Activated CD8-positive, alpha-beta memory T cell treated with anti-CD3 and anti-CD28 coated beads for 24 hours (primary cell): ENCODE measurements around the gene SYNE2.

Experiments used
- DNase-seq: peaks from one replicate; pipeline ENCODE4 v3.0.0-alpha.2; 2020

Gene SYNE2

DNA sequence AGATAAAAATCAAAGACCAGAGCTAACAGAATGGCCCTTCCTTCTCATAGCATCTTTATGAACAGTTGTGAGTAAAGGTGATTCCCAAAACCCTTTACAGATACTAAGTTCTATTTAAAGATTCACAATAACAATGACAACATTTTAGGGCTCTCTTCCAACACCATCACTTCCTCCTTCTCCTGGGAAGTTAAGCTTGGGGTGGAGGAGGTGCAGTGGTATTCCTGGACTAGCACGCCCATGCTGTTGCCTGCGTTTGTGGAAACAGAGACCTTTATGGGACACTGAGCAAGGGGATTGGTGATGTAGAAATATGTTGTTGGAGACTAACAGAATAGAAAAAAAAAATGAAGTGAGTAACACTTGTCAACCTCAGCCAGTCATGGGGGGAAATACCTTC, 22.5 kb downstream of the SYNE2 start:
- DNase-seq: no peak

DNA sequence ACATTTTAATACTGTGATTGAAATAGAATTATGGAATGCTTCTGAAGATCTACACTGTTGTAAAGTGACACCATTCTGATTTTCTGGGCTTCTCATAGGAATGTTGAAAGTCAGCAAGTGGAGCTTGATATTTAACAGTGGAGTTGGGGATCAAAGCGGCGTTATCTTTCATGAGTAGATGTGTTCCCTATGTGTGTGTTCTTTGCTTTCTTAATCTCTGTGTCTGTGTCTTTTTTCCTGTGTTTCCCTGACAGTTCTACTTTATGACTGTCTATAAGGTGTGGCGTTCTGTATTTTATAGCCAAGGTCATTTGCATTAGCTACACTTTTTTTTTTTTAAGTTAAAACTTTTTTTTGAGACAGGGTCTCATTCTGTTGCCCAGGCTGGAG, 24.7 kb downstream of the SYNE2 start:
- DNase-seq: no peak

DNA sequence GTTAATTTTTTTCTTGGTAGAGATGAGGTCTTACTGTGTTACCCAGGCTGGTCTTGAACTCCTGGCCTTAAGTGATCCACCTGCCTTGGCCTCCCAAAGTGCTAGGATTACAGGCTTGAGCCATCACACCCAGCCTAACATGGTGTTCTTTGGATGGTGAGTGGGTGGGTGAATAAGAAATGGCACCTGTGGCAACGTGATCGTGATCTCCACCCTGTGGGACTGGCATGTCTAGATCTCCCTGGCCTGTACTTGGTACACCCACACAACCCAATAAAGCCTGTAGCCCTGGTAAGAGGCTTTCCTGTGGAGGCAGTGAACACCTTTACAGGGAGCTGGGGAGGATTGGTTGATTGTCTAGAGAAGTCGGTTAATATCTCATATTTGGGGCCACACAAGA, 25.2 kb downstream of the SYNE2 start:
- no peak for DNase-seq

DNA sequence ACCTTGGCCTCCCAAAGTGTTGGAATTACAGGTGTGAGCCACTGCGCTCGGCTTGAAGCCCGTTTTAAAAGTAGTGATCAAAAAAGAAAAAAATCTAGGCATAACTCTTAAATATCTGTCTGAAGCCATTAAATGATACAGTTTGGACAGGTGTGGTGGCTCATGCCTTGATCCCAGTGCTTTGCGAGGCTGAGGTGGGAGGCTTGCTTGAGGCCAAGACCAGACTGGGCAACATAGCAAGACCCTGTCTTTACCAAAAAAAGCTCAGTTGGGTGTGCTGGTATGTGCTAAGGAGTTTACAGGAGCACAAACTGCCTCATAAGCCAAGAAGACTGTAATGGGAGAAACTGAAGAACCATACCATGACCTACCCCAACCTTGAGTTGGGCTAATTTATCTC, 26.0 kb downstream of the SYNE2 start:
- no peak for DNase-seq

DNA sequence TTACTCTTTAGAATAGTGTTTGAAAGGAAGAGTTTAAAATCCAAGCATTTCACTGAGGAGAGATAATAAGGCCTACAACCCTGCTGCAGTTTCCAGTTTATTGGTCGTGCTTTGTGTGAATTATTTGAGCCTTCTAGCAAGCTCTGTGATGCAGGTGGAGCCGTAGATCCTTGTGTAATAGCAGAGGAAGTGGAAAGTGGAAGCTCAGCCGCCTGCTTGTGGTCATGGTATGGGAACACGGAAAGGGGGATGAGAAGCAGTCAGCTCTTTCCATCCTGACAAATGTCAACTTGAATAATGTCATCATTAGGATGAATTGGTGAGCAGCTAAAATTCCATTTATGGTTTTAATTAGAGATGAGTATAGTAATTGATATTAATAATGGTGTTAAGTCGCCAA, 29.1 kb downstream of the SYNE2 start:
- no peak for DNase-seq

DNA sequence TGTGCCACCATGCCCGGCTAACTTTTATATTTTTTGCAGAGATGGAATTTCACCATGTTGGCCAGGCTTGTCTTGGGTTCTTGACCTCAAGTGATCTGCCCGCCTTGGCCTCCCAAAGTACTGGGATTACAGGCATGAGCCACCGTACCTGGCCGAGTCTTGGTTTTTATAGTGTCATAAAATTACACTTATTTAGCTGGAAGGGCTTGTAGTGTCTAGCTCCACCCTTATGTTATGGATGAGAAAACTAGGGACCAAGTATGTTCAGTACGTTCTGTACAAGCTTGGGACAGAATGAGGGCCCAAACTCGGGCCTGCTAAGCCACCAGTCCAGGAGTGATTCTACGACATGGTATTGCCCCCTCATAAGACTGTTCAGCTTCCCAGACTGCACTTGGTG, 35.1 kb downstream of the SYNE2 start:
- DNase-seq: no peak

DNA sequence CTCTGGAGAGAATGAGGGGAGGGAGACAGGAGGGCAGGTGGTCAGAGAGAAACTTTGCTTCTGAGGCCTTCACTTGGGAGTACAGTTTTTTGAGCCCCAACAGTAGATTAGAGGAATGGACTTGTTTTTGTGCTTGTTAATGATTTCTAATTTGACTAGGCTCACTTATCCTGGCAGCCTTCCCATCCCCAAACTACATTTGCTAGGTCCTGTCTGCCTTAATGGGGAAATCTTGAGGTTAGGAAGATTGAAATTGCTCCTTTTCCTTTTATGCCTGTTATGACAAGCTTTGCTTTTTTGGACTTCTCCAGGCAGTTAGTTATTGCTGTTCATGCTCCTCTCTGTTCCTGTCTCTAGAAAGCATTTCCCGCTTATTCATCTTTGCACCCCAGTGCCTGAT, 37.7 kb downstream of the SYNE2 start:
- no peak for DNase-seq

DNA sequence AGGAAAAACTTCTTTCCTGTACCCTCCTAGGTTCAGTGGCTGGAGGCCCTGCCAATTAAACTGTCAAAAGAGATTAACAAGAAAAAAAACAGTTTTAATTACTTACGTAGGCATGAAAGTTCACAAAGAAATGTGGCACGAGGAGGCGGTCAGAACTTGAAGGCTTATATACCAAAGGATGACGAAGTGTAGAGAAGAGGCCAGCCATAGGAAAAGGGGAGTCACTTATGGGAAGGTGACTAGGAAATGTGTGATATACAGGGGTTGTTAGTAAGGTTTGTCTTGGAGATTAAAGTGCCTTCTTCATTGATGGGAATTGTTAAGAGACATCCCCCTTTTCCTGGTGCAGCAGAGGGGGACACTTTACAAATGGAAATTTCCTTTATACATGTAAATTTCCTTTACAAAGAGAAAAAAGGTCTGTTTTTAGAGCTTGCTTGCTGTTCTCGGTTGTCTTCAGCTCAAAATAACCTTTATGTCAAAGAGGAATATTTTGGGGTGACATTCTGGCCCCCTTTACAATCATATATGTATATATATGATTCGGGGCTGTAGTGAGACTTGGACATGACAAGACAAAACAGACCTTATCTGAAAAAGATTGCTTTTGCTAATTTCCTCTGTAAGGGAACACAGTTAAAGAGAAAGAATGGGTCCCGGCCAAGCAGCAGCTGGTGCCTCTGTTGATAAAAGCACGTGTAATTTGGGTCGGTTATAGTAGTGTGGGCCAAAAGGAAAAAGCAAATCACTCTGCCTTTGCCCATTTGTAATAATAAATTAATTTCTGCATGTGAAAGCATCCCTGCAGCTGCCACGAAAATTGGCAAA, 38.6 kb downstream of the SYNE2 start:
- no peak for DNase-seq

DNA sequence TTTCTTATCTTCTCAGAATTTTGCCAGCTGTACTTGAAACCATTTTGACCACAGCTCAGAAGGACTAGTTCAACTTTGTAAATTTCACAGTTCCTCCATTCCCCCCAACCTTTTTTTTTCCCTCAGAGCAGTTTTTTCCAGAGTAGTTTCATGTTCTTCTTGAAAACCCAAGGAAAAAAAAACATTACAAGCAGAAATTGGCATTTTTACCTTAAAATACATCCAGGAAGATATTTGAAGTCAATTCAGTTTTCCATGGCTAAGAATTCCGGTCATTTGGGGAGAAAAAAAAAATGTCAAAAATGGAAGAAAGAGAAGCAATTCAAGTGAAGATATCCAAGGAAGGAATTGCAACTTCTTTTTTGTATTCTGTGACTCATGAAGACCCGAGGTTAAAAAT, 39.5 kb downstream of the SYNE2 start:
- DNase-seq: no peak

DNA sequence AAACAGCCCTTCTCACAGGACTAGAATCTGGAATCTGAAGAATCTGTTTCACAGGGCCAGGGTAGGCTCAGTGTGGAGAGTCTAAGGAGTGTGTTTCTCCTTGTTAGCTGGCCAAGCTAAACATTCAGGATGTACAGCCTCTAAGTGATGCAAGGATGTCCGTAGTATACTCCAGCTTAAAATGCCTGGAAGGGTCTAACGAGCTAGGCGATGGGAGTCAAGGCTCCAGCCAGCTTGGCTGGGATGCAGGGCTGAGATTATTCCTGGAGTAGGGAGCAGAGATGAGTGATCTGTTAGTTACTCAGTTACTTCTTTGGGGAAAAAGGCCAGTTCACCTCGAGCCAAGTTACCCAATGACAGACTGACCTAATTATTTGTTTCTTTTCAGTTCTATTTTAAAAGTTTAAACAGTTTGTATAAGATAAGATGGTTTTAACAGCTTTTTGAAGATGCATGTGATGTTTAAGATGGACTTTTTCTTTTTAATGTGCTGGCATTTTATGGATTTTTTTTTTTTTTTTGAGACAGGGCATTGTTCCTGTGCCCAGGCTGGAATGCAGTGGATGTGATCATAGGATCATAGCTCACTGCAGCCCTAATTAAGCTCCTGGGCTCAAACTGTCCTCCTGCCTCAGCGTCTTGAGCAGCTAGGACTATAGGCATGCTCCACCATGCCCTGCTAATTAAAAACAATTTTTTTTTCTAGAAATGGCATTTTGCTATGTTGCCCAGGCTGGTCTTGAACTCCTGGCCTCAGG, 41.1 kb downstream of the SYNE2 start:
- DNase-seq: no peak

DNA sequence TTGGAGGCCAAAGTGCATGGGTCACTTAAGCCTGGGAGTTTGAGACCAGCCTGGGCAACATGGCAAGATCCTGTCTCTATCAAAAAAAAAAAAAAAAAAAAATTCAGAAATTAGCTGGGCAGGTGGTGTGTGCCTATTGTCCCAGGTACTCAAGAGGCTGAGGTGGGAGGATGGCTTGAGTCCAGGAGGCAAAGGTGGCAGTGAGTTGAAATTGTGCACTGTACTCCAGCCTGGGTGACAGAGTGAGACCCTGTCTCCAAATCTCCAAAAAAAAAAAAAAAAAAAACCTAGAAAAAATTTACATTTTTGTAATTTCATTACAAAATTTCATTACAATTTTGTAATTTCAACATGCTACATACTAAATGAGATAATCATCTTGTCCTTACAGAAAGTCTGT, 42.7 kb downstream of the SYNE2 start:
- no peak for DNase-seq

DNA sequence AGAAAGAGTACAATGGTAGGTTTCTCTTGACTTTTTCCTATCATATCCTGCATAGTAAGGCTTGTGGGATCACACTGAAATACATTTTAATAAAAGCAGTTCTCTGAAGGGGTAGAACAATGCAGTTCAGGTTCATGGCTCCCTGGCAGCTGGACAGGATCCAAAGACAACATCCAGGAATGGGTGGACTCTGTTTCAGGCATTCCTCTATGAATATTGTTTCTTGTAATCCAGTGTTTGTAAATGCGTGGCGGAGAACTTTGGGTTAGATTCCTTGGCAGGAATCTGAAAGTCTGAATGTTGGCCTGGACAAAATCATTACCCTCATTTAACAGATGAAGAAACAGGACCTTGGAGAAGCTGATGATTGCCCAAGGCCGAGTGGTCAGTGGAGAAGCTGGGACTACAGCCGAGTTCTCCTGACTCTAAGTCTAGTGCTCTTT, 43.5 kb downstream of the SYNE2 start:
- no peak for DNase-seq

DNA sequence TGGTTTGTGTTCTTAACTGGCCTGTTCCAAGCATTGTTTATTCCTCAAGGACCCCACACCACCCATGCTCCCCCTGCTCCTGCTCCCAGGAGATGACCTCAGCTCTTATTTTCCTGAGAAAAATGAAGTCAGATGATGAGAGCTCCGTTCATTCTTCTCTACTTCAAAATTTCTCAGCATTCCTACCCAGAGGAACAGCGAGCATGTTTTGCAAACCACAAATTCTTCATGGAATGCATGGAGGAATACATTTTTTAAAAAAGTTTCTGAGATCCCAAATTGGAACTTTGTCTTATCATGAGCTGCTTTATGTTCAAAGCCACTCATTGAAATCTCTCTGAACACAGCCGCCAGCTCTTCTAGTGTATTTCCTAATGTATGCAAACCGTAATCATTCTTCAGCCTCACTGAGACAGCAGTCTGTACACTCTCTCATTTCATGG, 44.9 kb downstream of the SYNE2 start:
- DNase-seq: no peak

DNA sequence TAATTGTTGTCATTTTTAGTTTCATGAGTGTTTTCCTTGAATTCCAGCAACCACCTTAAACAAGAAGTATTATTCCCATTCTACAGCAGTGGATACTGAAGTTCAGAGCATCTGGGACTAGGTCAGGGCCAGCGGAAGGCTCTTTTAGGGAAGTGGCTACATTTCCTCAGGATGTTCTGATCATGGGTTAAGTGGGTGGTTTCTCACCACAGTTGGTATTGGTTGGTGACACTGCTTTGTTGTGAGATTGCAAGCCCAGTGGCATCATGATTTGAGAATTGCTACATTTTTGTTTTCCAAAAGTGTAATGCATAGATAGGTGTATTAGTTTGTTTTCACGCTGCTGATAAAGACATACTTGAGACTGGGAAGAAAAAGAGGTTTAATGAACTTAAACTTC, 47.1 kb downstream of the SYNE2 start:
- DNase-seq: no peak

DNA sequence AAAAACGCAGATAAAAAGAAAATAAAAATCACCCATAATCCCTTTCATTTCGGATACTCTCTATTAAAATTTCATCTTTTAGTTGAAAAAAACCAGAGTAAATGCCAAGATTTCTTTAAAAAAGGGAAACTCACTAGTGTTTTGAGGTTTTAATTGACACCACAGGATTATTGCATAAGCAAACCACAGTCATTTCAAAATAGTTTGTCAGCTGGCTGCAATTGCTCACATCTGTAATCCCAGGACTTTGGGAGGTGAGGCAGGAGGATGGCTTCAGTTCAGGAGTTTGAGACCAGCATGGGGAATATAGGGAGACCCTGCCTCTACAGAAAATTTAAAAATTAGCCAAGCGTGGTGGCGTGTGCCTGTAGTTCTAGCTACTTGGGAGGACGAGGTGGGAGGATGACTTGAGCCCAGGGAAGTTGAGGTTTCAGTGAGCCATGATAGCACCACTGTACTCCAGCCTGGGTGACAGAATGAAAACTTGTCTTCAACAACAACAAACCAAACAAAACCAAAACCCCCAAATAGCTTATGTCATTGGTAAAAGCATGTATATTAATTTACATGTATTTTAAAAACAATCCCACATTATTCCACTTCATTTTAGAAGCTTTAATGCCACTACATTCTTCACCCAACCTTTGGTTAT, 48.8 kb downstream of the SYNE2 start:
- DNase-seq: no peak

DNA sequence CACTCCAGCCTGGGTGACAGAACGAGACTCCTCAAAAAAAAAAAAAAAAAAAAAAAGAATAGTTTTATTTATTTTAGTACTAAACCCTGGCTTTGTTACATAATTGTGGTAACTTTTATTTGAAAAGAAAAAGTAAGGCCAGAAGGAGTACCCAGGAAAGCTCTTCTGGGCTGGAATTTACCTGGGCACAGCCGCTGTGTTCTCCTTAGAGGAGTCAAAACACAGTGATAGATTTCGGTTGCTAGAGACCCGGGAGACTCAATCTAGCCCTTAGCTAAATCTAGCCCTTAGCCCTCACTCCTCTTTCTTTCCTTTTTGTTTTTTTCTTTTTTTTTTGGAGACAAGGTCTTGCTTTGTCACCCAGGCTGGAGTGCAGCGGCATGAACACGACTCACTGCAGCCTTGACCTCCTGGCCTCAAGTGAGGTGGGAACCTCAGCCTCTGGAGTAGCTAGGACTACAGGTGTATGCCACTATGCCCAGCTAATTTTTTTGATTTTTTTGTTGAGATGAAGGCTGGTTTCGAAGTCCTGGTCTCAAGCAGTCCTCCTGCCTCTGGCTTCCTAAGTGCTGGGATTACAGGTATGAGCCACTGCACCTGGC, 49.7 kb downstream of the SYNE2 start:
- no peak for DNase-seq

DNA sequence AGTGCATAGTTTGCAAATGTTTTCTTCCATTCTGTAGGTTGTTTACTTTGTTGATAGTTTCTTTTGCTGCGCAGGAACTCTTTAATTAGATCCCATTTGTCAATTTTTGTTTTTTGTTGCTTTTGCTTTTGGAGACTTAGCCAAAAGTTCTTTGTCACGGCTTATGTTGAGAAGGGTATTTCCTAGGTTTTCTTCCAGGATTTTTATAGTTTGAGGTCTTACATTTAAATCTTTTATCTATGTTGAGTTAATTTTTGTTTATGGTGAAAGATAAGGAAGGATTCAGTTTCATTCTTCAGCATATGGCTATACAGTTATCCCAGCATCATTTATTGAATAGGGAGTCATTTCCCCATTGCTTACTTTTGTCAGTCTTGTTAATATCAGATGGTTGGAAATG, 51.9 kb downstream of the SYNE2 start:
- no peak for DNase-seq

DNA sequence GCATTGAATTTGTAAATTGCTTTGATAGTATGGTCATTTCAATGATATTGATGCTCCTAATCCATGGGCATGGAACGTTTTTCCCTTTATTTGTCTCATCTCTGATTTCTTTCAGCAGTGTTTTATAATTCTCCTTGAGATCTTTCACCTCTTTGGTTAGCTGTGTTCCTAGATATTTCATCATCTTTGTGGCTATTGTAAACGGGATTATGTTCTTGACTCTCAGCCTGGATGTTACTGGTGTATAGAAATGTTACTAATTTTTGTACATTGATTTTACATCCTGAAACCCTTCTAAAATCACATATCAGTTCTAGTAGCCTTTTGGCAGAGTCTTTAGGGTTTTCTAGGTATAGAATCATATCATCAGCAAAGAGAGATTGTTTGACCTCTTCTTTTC, 52.6 kb downstream of the SYNE2 start:
- DNase-seq: no peak

DNA sequence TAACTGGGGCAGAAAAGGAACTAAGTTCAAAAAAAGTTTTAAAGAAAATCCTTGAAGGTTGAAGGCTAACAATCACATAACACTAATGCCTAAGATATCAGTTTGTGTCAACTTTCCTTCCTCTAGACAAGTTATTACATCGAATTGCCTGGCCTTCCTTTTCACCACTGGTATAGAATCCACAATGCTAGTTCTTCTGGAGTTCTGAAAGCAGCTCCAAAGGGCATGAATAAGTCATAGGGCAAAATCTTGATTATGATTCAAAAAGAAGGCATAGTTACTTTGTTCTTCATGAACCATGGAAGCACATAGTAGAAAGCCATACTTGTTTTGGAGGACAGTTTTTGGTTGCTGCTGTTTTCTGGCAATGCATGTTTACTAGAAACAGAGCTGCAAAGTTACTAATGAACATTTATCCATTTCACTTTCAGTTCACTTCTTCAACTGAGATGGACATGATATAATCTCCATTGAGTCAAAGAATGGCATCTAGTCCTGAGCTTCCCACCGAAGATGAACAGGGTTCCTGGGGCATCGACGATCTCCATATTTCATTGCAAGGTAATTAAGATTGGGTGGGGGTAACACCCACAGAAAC, 56.0 kb downstream of the SYNE2 start:
- no peak for DNase-seq

DNA sequence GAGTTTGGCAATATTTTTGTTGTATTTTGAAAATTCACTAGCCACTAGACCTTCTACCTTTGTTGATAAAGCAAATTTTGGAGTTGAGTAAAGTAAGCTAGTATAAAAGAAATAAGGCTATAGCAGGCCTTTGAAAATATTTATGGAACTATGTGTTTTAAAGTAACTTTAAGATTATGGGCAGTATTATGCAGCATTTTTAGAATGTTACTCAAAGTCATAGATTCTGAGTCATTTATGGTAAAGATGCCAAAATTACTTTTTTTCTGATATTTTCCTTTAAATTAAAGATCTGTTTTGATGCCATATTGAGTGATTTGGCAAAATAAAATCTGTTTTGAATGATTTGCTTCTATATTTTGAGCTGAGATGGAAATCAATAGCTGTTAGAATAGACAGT, 57.2 kb downstream of the SYNE2 start:
- DNase-seq: no peak

DNA sequence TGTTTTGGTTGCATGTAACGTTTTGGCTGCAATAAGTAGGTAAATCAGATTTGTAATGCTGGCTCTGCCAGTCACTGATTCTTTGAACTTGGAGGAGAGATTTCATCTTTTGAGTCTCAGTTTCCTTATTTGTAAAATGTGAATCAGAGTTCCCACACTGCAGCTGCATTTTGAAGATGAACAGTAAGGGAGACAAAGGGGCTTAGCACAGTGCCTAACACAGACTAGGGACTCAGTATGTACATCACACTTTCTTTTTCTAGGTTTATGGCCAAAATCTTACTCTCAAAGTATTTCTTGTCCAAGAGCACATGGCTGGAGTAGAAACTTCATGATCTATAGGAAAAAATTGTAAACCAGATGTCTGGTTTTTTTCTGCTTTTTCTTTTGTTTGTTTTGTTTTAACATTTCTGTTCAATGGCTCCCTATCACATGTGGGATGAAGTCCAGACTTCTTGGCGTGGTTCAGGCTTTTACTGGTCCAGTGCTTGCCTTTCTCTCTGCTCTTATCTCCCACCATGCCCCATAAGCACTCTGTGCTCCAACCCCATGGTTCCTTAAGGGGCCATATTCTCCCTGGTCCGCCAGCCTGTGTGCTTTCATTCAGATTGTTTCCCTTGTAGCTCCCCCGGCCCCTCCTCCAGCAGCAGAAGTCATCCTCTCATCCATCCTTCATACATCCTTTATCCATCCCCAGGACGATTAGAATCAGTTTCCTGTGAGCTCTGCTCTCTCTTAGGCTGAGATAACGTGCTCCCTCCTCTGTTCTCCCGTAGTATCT, 58.0 kb downstream of the SYNE2 start:
- DNase-seq: no peak

DNA sequence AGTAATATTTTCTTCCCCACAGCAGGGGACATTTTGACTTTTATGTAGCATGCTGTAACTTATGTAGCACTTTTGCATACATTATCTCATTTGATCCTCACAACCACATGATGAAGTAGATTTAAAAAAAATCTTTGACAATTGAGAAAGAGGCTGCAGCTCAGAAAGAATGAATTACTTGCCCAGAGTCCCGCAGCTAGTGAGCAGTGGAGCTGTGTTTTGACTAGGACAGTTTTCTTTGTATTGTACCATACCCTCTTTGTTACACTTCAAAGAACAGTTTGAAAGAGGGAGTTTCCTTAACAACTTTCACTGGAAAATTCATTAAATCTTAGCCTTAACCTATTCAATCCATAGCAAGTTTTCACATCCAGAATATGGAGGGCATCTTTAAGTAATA, 58.6 kb downstream of the SYNE2 start:
- no peak for DNase-seq
